Keratinocyte (primary cell): ENCODE results near the gene RAB3D.

Source experiments
- CTCF ChIP-seq, 3 experiments: IDR thresholded peaks in 1 of 3; conservative IDR thresholded peaks in 1 of 3; optimal IDR thresholded peaks in 1 of 3; 2 replicates in 2 of 3; 3 replicates in 1 of 3; pipeline versions ENCODE3 to v1.5.1; 2011; ENCODE audit warnings: low read length in 3 of 3, mild to moderate bottlenecking in 3 of 3, moderate library complexity in 2 of 3, control low read depth in 1 of 3, inconsistent platforms in 1 of 3; ENCODE audit not compliant: insufficient read depth in 2 of 3; ENCODE audit errors: extremely low read depth in 1 of 3
- EZH2 ChIP-seq: IDR thresholded peaks from one replicate; pipeline ENCODE4 v1.6.1; 2012; ENCODE audit warnings: inconsistent platforms, mild to moderate bottlenecking, low read length, moderate library complexity

GRCh38 chr19:11284515-11284914 is 54.9 kb downstream of the RAB3D start:
- no peak for TF ChIP-seq EZH2
- TF ChIP-seq CTCF (optimal IDR thresholded peaks at IDR 0.05 in 1 of 3, IDR thresholded peaks at IDR 0.05 in 1 of 3, conservative IDR thresholded peaks at IDR 0.05 in 1 of 3; ENCODE audit: extremely low read depth in 1 of 3, insufficient read depth in 2 of 3, low read length in 3 of 3), result no peak
